Inflammatory macrophage (primary cell): Measurements from ENCODE around the gene SERPINE1.
"Not testable (repeated sequence)": the region's sequence is repeated elsewhere in the genome, so short reads cannot be mapped to it uniquely, and the experiment has no call there.

Experiments used
- DNase-seq, 2 donors: peaks; one replicate each; pipeline ENCODE4 v3.0.0-alpha.2; 2020 to 2022

SERPINE1 gene

GRCh38 chr7:101102026-101102425 is 24.9 kb upstream of the SERPINE1 start:
- DNase-seq, result no peak

GRCh38 chr7:101103701-101104100 is 23.2 kb upstream of the SERPINE1 start:
- not testable (repeated sequence) for DNase-seq

DNA sequence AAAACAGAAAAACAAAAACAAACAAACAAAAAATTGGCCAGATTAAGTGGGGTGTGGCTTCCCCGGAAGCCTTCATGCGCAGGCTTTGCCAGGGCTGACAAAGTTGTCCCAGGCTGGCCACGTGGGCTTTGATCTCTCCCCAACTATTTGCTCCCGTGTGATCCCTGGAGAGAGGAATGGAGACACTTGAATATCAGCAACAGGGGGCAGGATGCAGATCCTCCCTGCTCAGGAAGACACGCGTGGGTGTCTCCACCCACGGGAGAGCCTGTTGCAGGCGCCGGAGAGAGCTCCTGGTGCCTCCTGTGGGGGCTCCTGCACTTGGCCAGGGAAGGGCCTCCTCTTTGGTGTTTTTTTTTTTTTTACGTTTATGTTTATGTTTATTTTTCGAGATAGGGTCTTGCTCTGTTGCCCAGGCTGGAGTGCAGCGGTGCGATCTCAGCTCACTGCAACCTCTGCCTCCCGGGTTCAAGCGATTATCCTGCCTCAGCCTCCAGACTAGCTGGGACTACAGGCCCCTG is 22.7 kb upstream of the SERPINE1 start:
- DNase-seq, result peak in 1 of 2 donors; percentile 59

- no peak for DNase-seq
Observed at GRCh38 chr7:101104799-101105198, 22.1 kb upstream of the SERPINE1 start.

- DNase-seq, result not testable (repeated sequence)
Observed at GRCh38 chr7:101105248-101105647, 21.7 kb upstream of the SERPINE1 start.

- peak; percentile 49 to 61 for DNase-seq
Observed at GRCh38 chr7:101106386-101106785, 20.5 kb upstream of the SERPINE1 start.

DNA sequence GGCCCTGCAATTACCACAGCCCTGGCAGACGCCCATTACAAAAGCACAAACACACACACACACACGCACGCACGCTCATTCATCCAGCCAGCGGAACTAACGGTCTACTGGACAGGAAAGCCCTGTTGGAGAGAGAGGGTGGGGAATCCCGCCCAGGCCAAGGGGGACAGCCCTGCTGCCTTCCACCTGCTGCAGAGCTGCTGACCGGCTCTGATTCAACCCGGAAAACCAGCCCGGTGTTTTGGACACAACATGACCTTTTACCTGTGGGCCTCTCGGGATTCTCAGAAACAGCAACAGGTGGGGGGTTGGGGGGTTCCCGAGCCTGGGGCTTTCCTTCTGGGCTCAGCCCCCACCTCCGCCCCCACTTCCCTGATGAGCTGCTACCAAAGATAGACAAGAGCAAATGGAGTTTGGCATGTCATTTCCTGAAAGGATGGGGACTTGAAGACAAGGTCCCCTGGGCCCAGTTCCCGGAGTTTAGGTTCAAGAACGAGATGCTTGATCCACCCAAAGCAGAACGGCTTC is 18.5 kb upstream of the SERPINE1 start:
- peak; percentile 88 to 94 for DNase-seq

DNA sequence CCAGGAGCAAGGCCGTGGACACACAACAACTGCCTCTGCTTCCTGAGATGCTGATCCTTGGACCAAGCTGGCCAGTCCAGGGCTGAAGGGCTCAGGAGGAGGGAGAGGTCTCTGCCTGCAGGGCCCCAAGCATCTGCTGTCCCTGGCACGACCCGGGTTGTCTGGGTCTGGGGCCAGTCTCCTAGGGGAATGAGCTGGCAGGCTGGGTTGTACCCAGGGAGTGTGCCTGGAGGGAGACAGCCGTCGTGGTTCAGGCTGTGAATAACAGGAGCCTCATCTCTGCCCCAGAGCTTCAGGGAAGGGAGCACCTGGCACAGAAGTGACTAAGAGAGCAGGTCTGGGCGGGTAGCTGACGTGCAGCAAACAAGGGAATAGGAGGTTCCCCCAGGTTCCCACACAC is 17.9 kb upstream of the SERPINE1 start:
- no peak for DNase-seq

DNA sequence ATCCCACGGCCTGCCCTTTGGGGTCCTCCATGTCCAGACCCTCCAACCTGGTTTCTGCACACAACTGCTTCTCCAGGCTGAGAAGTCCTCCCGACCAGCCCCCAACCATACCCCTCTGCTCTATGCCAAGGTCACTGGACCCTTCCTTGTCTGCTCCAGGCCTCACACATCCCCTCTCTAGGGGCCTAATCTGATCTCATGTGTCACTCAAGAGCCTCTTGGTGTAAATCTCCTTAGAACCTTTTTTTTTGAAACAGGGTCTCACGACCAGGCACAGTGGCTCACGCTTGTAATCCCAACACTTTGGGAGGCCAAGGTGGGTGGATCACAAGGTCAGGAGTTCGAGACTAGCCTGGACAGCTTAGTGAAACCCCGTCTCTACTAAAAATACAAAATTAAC is 17.5 kb upstream of the SERPINE1 start:
- DNase-seq, result no peak

DNA sequence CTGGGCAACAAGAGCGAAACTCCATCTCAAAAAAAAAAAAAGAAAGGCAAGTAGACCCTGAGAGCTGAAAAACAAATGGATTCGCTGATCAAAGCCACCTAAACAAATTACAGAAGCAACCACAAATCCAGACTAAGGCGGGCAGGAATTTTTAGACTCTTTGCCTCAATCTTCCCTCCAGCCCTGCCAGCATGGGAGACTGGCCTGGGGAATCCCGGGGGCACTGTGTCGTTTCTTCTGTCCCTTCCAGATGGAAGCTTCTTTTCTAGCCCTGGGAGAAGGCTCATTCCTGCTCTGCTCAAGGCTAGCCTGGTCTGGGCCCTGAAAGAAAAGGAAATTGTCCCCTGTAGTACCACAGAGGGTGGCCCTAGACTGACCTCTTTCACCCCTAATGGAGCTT is 15.6 kb upstream of the SERPINE1 start:
- no peak for DNase-seq

GRCh38 chr7:101112233-101112632 is 14.7 kb upstream of the SERPINE1 start:
- no peak for DNase-seq

GRCh38 chr7:101113140-101113539 is 13.8 kb upstream of the SERPINE1 start:
- not testable (repeated sequence) for DNase-seq

DNA sequence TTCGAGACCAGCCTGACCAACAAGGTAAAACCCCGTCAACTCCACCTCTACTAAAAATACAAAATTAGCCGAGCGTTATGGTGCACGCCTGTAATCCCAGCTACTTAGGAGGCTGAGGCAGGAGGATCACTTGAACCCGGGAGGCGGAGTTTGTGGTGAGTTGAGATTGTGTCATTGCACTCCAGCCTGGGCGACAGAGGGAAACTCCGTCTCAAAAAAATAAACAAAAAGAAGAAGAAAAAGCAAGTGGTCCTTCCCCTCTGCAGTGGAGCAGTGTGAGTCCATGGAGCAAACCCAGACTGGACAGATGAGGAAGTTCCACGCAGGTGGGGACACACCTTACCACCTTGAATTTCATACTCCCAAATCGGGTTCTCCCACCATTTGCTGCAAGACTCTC is 13.1 kb upstream of the SERPINE1 start:
- DNase-seq, result peak in 1 of 2 donors; percentile 15

GRCh38 chr7:101114492-101114891 is 12.4 kb upstream of the SERPINE1 start:
- no peak for DNase-seq

DNA sequence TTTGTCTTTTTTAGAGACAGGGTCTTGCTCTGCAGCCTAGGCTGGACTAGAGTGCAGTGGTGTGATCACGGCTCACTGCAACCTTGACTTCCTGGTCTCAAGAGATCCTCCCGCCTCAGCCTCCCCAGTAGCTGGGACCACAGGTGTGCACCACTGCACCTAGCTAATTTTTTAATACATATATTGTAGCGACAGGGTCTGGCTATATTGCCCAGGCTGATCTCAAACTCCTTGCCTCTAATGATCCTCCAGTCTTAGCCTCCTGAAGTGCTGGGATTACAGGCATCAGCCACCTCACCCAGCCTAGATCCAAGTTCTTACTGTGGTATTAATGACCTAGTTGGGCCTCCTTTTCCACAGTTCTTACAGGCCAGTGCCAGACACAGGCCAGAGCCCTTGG is 11.7 kb upstream of the SERPINE1 start:
- no peak for DNase-seq

GRCh38 chr7:101116898-101117297 is 10.0 kb upstream of the SERPINE1 start:
- DNase-seq, result peak in 1 of 2 donors; percentile 26

DNA sequence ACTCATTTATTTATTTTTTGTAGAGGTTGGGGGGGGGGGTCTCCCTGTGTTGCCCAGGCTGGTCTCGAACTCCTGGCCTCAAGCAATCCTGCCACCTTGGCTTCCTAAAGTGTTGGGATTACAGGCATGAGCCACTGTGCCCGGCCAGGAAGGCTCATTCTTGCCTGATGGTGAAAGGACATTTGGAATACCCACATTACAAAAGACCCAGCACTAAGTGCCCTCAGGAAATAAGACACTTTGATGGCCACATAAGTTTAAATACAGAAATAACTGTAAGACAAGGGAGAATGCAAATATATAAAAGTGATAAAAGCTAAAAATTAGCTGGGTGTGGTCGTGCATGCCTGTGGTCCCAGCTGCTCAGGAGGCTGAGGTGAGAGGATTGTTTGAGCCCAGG is 8.0 kb upstream of the SERPINE1 start:
- no peak for DNase-seq

DNA sequence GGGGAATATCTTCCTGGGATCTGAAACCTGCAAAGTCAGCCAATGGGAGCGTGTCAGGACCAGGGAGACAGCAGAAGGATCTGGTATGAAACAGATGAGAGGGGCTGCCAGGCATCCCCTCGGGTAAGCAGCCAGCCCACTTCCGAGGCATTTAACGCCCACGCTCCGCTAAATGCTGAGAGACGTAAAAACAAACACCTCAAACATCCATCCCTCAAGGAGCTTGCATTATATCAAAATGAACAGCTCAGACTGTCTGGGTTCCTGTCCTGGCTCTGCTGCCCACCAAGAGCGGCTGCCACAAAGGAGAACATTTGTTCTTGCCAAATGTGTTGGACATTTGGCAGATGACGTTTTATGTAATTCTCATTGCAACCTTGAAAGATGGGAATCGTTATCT is 7.0 kb upstream of the SERPINE1 start:
- no peak for DNase-seq

- DNase-seq, result no peak
Observed at GRCh38 chr7:101120315-101120714, 6.6 kb upstream of the SERPINE1 start.

GRCh38 chr7:101121631-101121990 is 5.3 kb upstream of the SERPINE1 start:
- DNase-seq, result not testable (repeated sequence)

DNA sequence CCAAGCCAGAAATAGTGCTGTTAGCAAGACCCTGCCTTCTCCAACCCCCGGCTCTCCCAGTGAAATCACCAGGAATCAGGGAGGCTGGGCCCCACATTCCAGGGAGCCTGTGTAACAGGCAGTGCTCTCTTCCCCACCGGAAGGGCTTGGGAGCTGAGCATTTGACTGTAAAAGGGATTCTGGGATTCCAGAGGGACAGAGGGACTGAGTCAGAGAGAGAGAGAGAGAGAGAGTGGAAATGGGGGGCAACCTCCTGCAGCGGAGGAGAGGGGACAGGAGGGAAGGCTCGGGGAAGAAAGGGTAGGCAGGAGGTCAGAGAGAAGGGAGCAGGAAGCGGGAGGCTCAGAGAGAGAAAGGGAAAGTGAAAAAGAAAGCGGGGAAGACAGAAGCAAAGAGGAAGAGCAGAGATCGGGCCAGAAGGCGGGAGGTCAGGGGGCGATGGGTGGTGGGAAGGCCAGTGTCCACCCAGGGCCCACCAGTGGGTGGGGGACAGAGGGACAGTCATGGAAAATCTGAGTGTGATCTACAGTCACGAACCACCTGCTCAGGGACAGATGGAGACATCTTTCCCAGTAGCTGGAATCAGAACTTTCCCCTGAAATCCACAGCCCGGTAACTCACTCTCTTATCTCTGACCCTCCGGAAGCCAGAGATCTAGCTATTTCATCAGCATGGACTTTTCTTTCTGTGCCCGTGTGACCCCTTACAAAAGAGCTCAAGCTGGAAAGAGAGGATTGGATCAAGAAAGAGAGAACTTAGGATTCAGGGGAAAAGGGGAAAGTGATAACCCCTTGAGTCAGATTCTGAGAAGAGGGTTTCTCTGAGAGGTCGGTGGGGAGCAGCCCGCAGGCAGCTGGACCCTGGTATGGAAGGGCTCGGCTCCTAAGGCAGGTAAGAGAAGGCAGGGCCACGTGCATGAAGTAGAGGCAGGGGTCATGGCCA is 4.6 kb upstream of the SERPINE1 start:
- no peak for DNase-seq

DNA sequence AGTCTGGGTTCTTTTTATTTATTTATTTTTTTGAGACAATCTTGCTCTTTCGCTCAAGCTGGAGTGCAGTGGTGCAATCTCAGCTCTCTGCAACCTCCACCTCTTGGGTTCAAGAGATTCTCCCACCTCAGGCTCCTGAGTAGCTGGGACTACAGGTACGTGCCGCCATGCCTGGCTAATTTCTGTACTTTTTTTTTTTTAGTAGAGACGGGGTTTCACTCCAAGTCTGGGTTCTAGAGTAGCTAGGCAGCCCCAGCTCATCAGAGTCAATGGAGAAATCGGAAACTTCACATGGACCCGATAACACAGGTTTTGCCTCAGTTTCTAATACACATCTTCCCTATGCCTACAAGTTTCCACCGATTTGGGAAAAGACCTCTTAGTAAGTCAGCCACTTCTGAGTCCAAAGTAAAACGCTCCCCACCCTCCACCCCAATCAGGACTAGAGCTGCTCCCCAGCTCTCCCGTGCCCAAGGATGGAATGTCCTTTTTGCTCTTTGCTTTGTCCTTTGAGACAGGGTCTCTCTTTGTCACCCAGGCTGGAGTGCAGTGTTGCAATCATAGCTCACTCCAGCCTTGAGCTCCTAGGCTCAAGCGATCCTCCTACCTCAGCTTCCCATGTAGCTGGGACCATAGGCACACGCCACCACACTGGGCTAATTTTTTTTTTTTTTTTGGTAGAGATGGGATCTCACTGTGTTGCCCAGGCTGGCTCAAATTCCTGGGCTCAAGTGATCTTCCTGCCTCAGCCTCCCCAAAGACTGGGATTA is 3.8 kb upstream of the SERPINE1 start:
- DNase-seq, result no peak

- DNase-seq, result no peak
Observed at GRCh38 chr7:101123703-101124068, 3.2 kb upstream of the SERPINE1 start.
